ENCODE data around the gene OMP.

OMP gene

GRCh38 chr11:77102246-77103210 lies at the start of gene OMP:
TSS of gene OMP (plus strand) at chr11:77102840. CDS start at chr11:77102840, 0 bp downstream.
- H3K4me1 ChIP-seq (ENCODE audit: low read length): no peaks in the 10 kb centered on the region
- no peaks in the 10 kb centered on the region for H3K9me3 ChIP-seq (replicated peaks; ENCODE audit: insufficient read depth, low read length)
- no peaks in the 10 kb centered on the region for H3K79me2 ChIP-seq (ENCODE audit: low read length)
- H4K20me1 ChIP-seq (ENCODE audit: insufficient read depth, low read length): no peaks in the 10 kb centered on the region
- DNase-seq: no peak
- no peak within 1 kb of the TSS for H3K4me2 ChIP-seq (ENCODE audit: low read depth, low read length)
- no peaks in the 10 kb centered on the region for H3K36me3 ChIP-seq (replicated peaks; ENCODE audit: insufficient read depth, low read length)
- no peak within 1 kb of the TSS for H3K4me3 ChIP-seq (ENCODE audit: low read length)
- H2AFZ ChIP-seq (ENCODE audit: low read length): no peak within 1 kb of the TSS
- H3F3A ChIP-seq (ENCODE audit: insufficient read depth, low read length): no peaks in the 10 kb centered on the region
- TF ChIP-seq CTCF (IDR thresholded peaks at IDR 0.05; ENCODE audit: low read length) (no peak), EZH2 (optimal IDR thresholded peaks at IDR 0.05; ENCODE audit: low read depth, low read length) (no peak), EZH2phosphoT487 (IDR thresholded peaks at IDR 0.05; ENCODE audit: low read length) (no peak)
- H3K27me3 ChIP-seq (replicated peaks; ENCODE audit: insufficient read depth, low read length): peaks cover 8% of the 10 kb centered on the region; the same call in 1 of the 2 replicates
- no peaks in the 10 kb centered on the region for H3K9me2 ChIP-seq (replicated peaks; ENCODE audit: insufficient read depth, low read length)
- no peak within 1 kb of the TSS for H3K9ac ChIP-seq (ENCODE audit: low read length)
- H3K27ac ChIP-seq (ENCODE audit: low read length): no peak within 1 kb of the TSS

- Histone ChIP-seq H2AFZ (ENCODE audit: low read length) (no peak overlapping the region), H3K4me1 (ENCODE audit: low read length) (no peaks in the 10 kb centered on the region), H3F3A (ENCODE audit: insufficient read depth, low read length) (no peaks in the 10 kb centered on the region), H3K9me3 (replicated peaks; ENCODE audit: insufficient read depth, low read length) (no peaks in the 10 kb centered on the region), H3K9ac (ENCODE audit: low read length) (no peak overlapping the region), H3K9me2 (replicated peaks; ENCODE audit: insufficient read depth, low read length) (no peaks in the 10 kb centered on the region), H3K79me2 (ENCODE audit: low read length) (no peaks in the 10 kb centered on the region), H3K4me3 (ENCODE audit: low read length) (no peak overlapping the region), H3K27me3 (replicated peaks; ENCODE audit: insufficient read depth, low read length) (no peaks in the 10 kb centered on the region), H3K27ac (ENCODE audit: low read length) (no peak overlapping the region), H3K4me2 (ENCODE audit: low read depth, low read length) (no peak overlapping the region), H4K20me1 (ENCODE audit: insufficient read depth, low read length) (no peaks in the 10 kb centered on the region), H3K36me3 (replicated peaks; ENCODE audit: insufficient read depth, low read length) (no peaks in the 10 kb centered on the region)
- TF ChIP-seq EZH2phosphoT487 (IDR thresholded peaks at IDR 0.05; ENCODE audit: low read length) (no peak), EZH2 (optimal IDR thresholded peaks at IDR 0.05; ENCODE audit: low read depth, low read length) (no peak), CTCF (IDR thresholded peaks at IDR 0.05; ENCODE audit: low read length) (no peak)
- no peak for DNase-seq
Measured at GRCh38 chr11:77053217-77054015, 49.2 kb upstream of the OMP start.

GRCh38 chr11:77054084-77054483 lies 48.6 kb upstream of the OMP start:
- H3K9me2 ChIP-seq (replicated peaks; ENCODE audit: insufficient read depth, low read length): no peaks in the 10 kb centered on the region
- H3K79me2 ChIP-seq (ENCODE audit: low read length): no peaks in the 10 kb centered on the region
- no peaks in the 10 kb centered on the region for H3K9me3 ChIP-seq (replicated peaks; ENCODE audit: insufficient read depth, low read length)
- H3K36me3 ChIP-seq (replicated peaks; ENCODE audit: insufficient read depth, low read length): no peaks in the 10 kb centered on the region
- TF ChIP-seq EZH2phosphoT487 (IDR thresholded peaks at IDR 0.05; ENCODE audit: low read length) (no peak), EZH2 (optimal IDR thresholded peaks at IDR 0.05; ENCODE audit: low read depth, low read length) (no peak), CTCF (IDR thresholded peaks at IDR 0.05; ENCODE audit: low read length) (no peak)
- no peak overlapping the region for H3K27ac ChIP-seq (ENCODE audit: low read length)
- H3K4me1 ChIP-seq (ENCODE audit: low read length): no peaks in the 10 kb centered on the region
- no peak overlapping the region for H3K4me2 ChIP-seq (ENCODE audit: low read depth, low read length)
- no peak for DNase-seq
- H2AFZ ChIP-seq (ENCODE audit: low read length): no peak overlapping the region
- H3F3A ChIP-seq (ENCODE audit: insufficient read depth, low read length): no peaks in the 10 kb centered on the region
- no peak overlapping the region for H3K4me3 ChIP-seq (ENCODE audit: low read length)
- no peaks in the 10 kb centered on the region for H4K20me1 ChIP-seq (ENCODE audit: insufficient read depth, low read length)
- H3K9ac ChIP-seq (ENCODE audit: low read length): no peak overlapping the region
- no peaks in the 10 kb centered on the region for H3K27me3 ChIP-seq (replicated peaks; ENCODE audit: insufficient read depth, low read length)

Measured in MM.1S (cell line).